Chondrocyte (in vitro differentiated cells): Measurements from ENCODE around the gene NFIL3. TPM values are rescaled to one million over a fixed set of nuclear protein-coding genes. Genes with fewer than 3 reads are reported as not detected.
"Not testable (repeated sequence)": the region's sequence is repeated elsewhere in the genome, so short reads cannot be mapped to it uniquely, and the experiment has no call there.

Experiments used
- DNase-seq: peaks from one replicate; pipeline ENCODE4 v3.0.0; 2021; ENCODE audit warnings: mixed read lengths, low spot score
- H3K27ac Mint-ChIP-seq: one replicate; pipeline ENCODE4 v1.8.0; 2021; ENCODE audit warnings: mild to moderate bottlenecking, moderate library complexity, mixed read lengths; ENCODE audit not compliant: unreplicated experiment
- H3K27me3 Mint-ChIP-seq: 2 replicates; pipeline ENCODE4 v1.8.0; 2021; ENCODE audit warnings: low read depth, mixed read lengths
- H3K36me3 Mint-ChIP-seq: 2 replicates; pipeline ENCODE4 v1.8.0; 2021; ENCODE audit warnings: low read depth, mixed read lengths
- H3K4me1 Mint-ChIP-seq: 2 replicates; pipeline ENCODE4 v1.8.0; 2021; ENCODE audit warnings: low read depth, mild to moderate bottlenecking, mixed read lengths
- H3K4me3 Mint-ChIP-seq: one replicate; pipeline ENCODE4 v1.8.0; 2021; ENCODE audit warnings: mild to moderate bottlenecking, moderate library complexity, mixed read lengths; ENCODE audit not compliant: unreplicated experiment
- H3K9me3 Mint-ChIP-seq: 2 replicates; pipeline ENCODE4 v1.8.0; 2021; ENCODE audit warnings: low read depth, mixed read lengths
- total RNA-seq: library from RNA; stranded (reverse); gene quantifications from 3 replicates; pipeline ENCODE4 v1.2.1, GENCODE V29; 2021
- TF ChIP-seq, protein P1 (sequence below): fragments of 200-600 bp; sonication (generic); IDR thresholded peaks from 2 replicates; pipeline ENCODE4 v1.5.0; 2021; ENCODE audit warnings: antibody characterized with exemption, mild to moderate bottlenecking, moderate library complexity

Gene NFIL3
- total RNA-seq, 1 donor from 2014 or later, result 43.2 TPM

DNA sequence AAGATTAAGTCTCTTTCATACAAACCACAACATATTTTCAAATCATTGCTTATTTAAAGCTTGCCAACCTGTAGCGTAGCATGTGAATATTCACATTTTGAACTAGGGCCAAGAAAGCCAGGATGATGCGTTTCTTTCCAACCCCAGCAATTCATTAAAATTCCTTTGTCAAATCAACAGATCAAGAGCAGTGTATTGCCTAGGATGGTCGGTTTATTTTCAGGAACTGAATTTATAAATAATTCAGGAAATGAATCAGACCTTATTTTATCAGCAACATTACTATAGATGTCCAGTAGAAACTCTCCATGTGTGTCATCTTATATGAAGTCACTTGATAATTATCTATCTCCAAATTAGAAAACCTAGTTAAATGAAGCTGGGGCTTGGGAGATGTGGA, 48.7 kb downstream of the NFIL3 start:
- Mint-ChIP-seq H3K27ac (peak overlapping the region; percentile 70), H3K36me3 (no peaks in the 10 kb centered on the region), H3K4me3 (no peak overlapping the region), H3K9me3 (peaks cover 3% of the 10 kb centered on the region), H3K27me3 (no peaks in the 10 kb centered on the region), H3K4me1 (peaks cover 24% of the 10 kb centered on the region)
- TF ChIP-seq, protein P1, sequence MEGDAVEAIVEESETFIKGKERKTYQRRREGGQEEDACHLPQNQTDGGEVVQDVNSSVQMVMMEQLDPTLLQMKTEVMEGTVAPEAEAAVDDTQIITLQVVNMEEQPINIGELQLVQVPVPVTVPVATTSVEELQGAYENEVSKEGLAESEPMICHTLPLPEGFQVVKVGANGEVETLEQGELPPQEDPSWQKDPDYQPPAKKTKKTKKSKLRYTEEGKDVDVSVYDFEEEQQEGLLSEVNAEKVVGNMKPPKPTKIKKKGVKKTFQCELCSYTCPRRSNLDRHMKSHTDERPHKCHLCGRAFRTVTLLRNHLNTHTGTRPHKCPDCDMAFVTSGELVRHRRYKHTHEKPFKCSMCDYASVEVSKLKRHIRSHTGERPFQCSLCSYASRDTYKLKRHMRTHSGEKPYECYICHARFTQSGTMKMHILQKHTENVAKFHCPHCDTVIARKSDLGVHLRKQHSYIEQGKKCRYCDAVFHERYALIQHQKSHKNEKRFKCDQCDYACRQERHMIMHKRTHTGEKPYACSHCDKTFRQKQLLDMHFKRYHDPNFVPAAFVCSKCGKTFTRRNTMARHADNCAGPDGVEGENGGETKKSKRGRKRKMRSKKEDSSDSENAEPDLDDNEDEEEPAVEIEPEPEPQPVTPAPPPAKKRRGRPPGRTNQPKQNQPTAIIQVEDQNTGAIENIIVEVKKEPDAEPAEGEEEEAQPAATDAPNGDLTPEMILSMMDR, result no peak
- no peak for DNase-seq

DNA sequence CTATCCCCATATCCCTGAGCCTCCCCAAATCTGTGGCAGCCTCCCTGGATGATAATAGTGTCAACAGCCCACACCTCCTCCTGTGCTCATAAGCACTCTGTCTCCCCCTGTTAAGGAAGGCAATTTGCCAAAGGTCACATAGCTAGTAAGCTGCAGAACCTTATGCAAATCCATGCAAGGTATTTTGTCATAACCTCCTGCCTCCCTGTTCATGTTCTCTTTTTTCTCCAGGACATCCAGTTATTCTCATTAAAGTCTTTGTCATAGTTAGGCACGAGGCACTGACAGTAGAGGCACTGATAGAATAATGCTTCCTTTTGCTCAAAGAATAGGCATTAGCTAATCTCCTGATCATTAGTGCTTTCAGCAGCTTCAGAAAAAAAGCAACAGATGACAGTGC, 51.7 kb downstream of the NFIL3 start:
- Mint-ChIP-seq H3K27ac (no peak overlapping the region), H3K4me1 (peaks cover 10% of the 10 kb centered on the region), H3K4me3 (no peak overlapping the region), H3K9me3 (peaks cover 3% of the 10 kb centered on the region), H3K27me3 (no peaks in the 10 kb centered on the region), H3K36me3 (no peaks in the 10 kb centered on the region)
- TF ChIP-seq, protein P1, result no peak
- DNase-seq, result no peak

DNA sequence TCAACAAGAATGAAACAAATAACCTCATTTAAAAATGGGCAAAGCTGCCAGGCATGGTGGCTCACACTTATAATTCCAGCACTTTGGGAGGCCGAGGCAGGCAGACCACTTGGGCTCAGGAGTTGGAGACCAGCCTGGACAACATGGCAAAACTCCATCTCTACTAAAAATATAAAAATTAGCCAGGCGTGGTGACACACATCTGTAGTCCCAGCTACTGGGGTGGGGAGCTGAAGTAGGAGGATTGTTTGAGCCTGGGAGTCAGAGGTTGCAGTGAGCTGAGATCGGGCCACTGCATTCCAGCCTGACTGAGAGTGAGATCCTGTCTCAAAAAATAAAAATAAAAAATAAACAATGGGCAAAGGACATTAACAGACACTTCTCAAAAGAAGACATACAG, 53.6 kb downstream of the NFIL3 start:
- not testable (repeated sequence) for H3K36me3 Mint-ChIP-seq, H3K4me1 Mint-ChIP-seq, H3K4me3 Mint-ChIP-seq, H3K27me3 Mint-ChIP-seq, DNase-seq, H3K9me3 Mint-ChIP-seq, H3K27ac Mint-ChIP-seq

DNA sequence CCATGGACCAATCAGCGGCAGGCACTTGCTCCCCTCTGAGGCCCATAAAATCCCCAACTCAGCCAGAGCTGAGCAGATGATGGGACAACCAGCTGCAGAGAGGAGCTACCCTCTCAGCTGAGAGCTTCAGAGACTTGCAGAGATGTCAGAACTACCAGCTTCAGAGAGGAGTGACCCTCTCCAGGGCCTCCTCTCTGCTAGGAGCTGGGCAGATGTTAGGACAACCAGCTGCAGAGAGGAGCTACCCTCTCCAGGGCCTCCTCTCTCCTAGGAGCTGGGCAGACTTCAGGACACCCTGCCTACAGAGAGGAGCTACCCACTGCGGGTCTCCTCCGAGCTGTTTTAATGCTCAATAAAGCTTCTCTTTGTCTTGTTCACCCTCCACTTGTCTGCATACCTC, 58.9 kb downstream of the NFIL3 start:
- Mint-ChIP-seq H3K4me1 (peaks cover 17% of the 10 kb centered on the region), H3K36me3 (no peaks in the 10 kb centered on the region), H3K4me3 (no peak overlapping the region), H3K27ac (no peak overlapping the region), H3K9me3 (peaks cover 3% of the 10 kb centered on the region), H3K27me3 (no peaks in the 10 kb centered on the region)
- DNase-seq, result no peak
- TF ChIP-seq, protein P1, result no peak

DNA sequence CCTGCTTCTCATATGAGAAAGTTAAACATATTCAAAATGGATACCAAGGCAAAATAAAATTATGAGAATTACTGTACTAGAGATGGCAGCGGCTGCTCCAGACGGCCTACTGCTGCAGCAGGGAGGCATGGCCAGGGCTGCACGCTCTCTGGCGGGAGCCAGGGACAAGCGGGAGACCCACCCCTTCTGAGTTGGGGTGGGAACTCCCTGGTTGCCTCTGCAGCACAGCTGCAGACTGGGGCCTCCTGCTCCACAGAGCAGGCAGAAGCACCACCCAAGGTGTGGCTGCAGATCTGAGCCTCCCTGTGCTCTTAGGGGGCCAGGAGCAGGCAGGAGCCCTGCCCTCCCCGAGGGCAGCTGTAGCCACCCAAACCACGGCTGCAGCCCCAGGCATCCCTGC, 59.6 kb downstream of the NFIL3 start:
- Mint-ChIP-seq H3K4me1 (peaks cover 17% of the 10 kb centered on the region), H3K27me3 (no peaks in the 10 kb centered on the region), H3K36me3 (no peaks in the 10 kb centered on the region), H3K9me3 (peaks cover 3% of the 10 kb centered on the region), H3K27ac (no peak overlapping the region), H3K4me3 (no peak overlapping the region)
- DNase-seq, result no peak
- TF ChIP-seq, protein P1, result no peak

DNA sequence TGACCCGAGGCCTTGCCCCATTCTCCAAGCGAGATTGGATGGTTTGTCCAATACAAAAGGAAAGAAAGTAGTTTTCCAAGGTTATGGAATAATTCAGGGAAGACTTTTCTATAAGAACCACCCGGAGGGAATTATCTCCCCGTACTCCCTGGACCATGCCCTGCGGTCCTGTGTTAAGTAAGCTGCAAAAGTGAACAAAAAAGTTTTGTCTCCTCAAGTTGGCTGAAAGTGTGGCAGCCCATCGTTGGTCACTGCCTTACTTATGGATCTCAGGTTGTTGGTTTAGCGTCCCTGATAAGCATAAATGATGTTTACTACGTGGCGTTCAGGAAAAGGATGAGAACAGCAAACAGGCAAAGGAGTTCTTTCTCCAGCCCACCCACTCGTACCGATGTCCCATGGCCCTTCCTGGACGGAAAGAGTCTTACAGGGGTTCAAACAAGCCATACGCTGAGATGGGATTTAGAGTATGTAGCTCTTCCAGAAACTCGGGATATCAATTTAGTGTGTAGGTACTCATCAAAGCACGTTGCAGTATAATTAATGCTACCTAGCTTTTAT, 61.5 kb downstream of the NFIL3 start:
- H3K9me3 Mint-ChIP-seq, result no peaks in the 10 kb centered on the region
- H3K36me3 Mint-ChIP-seq, result no peaks in the 10 kb centered on the region
- no peaks in the 10 kb centered on the region for H3K27me3 Mint-ChIP-seq
- H3K27ac Mint-ChIP-seq, result peak overlapping the region; percentile 59
- TF ChIP-seq, protein P1, result no peak
- peak overlapping the region; percentile 80 for H3K4me3 Mint-ChIP-seq
- DNase-seq, result no peak
- H3K4me1 Mint-ChIP-seq, result peaks cover 17% of the 10 kb centered on the region
